ENCODE results near the gene FAM107B.

FAM107B gene

GRCh38 chr10:14549496-14549895 is 225.2 kb downstream of the FAM107B start:
- H3K27me3 ChIP-seq (ENCODE audit: insufficient read depth, low read length) = no peaks in the 10 kb centered on the region
- H3K4me1 ChIP-seq (ENCODE audit: insufficient read depth, low read length) = peaks cover 20% of the 10 kb centered on the region
- WGBS = 90% methylated on average over 6 of the region's 6 CpGs

GRCh38 chr10:14548970-14549369 is 225.7 kb downstream of the FAM107B start:
- Histone ChIP-seq H3K27ac (ENCODE audit: low read depth, low read length) (no peak overlapping the region), H3K4me3 (ENCODE audit: low read length) (no peak overlapping the region), H3K9ac (ENCODE audit: low read depth, low read length) (no peak overlapping the region), H3K4me1 (ENCODE audit: insufficient read depth, low read length) (peaks cover 15% of the 10 kb centered on the region), H3K27me3 (ENCODE audit: insufficient read depth, low read length) (no peaks in the 10 kb centered on the region), H3K36me3 (ENCODE audit: insufficient read depth, low read length) (no peaks in the 10 kb centered on the region), H3K9me3 (ENCODE audit: insufficient read depth, low read depth, low read length) (no peaks in the 10 kb centered on the region)
- 95% methylated on average over 3 of the region's 3 CpGs for WGBS

More at GRCh38 chr10:14549496-14549895, 225.2 kb downstream of the FAM107B start:
- H3K27ac ChIP-seq (ENCODE audit: low read depth, low read length) = no peak overlapping the region
- H3K9me3 ChIP-seq (ENCODE audit: insufficient read depth, low read depth, low read length) = no peaks in the 10 kb centered on the region
- no peak overlapping the region for H3K4me3 ChIP-seq (ENCODE audit: low read length)
- H3K36me3 ChIP-seq (ENCODE audit: insufficient read depth, low read length) = no peaks in the 10 kb centered on the region
- no peak overlapping the region for H3K9ac ChIP-seq (ENCODE audit: low read depth, low read length)

DNA sequence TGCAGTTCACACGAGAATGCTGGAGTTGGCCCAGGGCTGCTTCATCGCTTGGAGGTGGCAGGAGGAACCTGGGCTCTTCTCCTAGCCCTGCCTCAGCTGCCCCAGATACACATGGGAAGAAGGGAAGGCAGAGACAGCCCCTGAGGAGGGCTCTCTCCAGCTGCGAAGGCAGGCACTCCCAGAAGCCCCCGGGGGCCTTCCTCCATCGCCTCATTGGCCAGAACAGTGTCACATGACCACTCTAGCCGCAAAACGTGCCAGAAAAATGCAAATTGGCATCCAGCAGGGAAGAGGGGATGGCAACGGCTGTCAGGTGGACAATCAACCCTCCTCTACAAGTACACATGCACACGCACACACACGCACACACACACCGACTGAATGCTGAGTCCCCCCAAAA is 226.2 kb downstream of the FAM107B start:
- Histone ChIP-seq H3K4me3 (ENCODE audit: low read length) (no peak overlapping the region), H3K9ac (ENCODE audit: low read depth, low read length) (no peak overlapping the region)

DNA sequence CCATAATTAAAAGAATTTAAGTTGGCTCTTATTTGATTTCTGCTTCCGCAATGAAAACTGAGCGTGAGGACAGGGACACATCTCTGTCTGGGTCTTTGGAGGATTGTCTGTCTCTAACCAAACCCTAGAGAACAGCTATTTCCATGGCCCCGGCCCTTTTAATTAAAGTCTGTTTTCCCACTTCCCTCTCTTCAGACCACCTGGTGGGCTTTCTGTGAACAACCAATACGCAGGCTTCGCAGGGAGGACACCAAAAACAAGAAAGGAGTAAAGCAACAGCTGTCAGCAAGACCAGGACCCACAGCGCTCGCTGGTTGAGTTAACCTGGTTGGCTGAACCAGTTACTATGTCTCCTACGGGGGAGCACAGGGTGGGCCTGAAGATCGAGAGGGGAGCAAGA is 226.9 kb downstream of the FAM107B start:
- H3K27me3 ChIP-seq (ENCODE audit: insufficient read depth, low read length) = no peaks in the 10 kb centered on the region
- H3K4me3 ChIP-seq (ENCODE audit: low read length) = no peak overlapping the region
- no peak overlapping the region for H3K27ac ChIP-seq (ENCODE audit: low read depth, low read length)
- peaks cover 8% of the 10 kb centered on the region for H3K4me1 ChIP-seq (ENCODE audit: insufficient read depth, low read length)
- H3K9ac ChIP-seq (ENCODE audit: low read depth, low read length) = no peak overlapping the region
- WGBS = 73% methylated on average over 9 of the region's 9 CpGs
- no peaks in the 10 kb centered on the region for H3K36me3 ChIP-seq (ENCODE audit: insufficient read depth, low read length)
- no peaks in the 10 kb centered on the region for H3K9me3 ChIP-seq (ENCODE audit: insufficient read depth, low read depth, low read length)

More for the DNA sequence above, 226.2 kb downstream of the FAM107B start:
- Histone ChIP-seq H3K4me1 (ENCODE audit: insufficient read depth, low read length) (peaks cover 10% of the 10 kb centered on the region), H3K27me3 (ENCODE audit: insufficient read depth, low read length) (no peaks in the 10 kb centered on the region), H3K9me3 (ENCODE audit: insufficient read depth, low read depth, low read length) (no peaks in the 10 kb centered on the region), H3K36me3 (ENCODE audit: insufficient read depth, low read length) (no peaks in the 10 kb centered on the region), H3K27ac (ENCODE audit: low read depth, low read length) (no peak overlapping the region)
- whole genome bisulfite sequencing = 82% methylated on average over 11 of the region's 11 CpGs

- 91% methylated on average over 4 of the region's 4 CpGs for WGBS
- peaks cover 8% of the 10 kb centered on the region for H3K4me1 ChIP-seq (ENCODE audit: insufficient read depth, low read length)
- H3K27ac ChIP-seq (ENCODE audit: low read depth, low read length) = no peak overlapping the region
- no peak overlapping the region for H3K9ac ChIP-seq (ENCODE audit: low read depth, low read length)
- H3K9me3 ChIP-seq (ENCODE audit: insufficient read depth, low read depth, low read length) = no peaks in the 10 kb centered on the region
- no peaks in the 10 kb centered on the region for H3K27me3 ChIP-seq (ENCODE audit: insufficient read depth, low read length)
- no peaks in the 10 kb centered on the region for H3K36me3 ChIP-seq (ENCODE audit: insufficient read depth, low read length)
- H3K4me3 ChIP-seq (ENCODE audit: low read length) = no peak overlapping the region
Measured at GRCh38 chr10:14545827-14546226, 228.9 kb downstream of the FAM107B start.

DNA sequence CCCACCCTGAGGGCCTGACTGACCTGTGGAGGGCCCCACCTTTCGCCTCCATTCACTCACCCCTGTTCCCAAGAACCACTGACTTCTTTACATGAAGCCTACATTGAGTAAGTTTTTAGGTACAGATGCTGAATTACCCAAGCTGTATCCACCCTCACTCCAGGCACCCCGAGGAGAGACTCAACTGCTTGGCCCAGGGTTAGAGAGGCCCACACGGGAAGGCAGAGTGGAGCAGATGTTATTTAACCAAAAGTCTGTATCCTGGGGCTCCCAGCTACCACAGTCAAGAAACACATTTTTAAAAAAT is 230.8 kb downstream of the FAM107B start:
- H3K9ac ChIP-seq (ENCODE audit: low read depth, low read length) = no peak overlapping the region
- H3K9me3 ChIP-seq (ENCODE audit: insufficient read depth, low read depth, low read length) = no peaks in the 10 kb centered on the region
- no peaks in the 10 kb centered on the region for H3K27me3 ChIP-seq (ENCODE audit: insufficient read depth, low read length)
- H3K27ac ChIP-seq (ENCODE audit: low read depth, low read length) = no peak overlapping the region
- no peak overlapping the region for H3K4me3 ChIP-seq (ENCODE audit: low read length)
- peaks cover 8% of the 10 kb centered on the region for H3K4me1 ChIP-seq (ENCODE audit: insufficient read depth, low read length)
- WGBS = 92% methylated on average over 3 of the region's 3 CpGs
- no peaks in the 10 kb centered on the region for H3K36me3 ChIP-seq (ENCODE audit: insufficient read depth, low read length)

DNA sequence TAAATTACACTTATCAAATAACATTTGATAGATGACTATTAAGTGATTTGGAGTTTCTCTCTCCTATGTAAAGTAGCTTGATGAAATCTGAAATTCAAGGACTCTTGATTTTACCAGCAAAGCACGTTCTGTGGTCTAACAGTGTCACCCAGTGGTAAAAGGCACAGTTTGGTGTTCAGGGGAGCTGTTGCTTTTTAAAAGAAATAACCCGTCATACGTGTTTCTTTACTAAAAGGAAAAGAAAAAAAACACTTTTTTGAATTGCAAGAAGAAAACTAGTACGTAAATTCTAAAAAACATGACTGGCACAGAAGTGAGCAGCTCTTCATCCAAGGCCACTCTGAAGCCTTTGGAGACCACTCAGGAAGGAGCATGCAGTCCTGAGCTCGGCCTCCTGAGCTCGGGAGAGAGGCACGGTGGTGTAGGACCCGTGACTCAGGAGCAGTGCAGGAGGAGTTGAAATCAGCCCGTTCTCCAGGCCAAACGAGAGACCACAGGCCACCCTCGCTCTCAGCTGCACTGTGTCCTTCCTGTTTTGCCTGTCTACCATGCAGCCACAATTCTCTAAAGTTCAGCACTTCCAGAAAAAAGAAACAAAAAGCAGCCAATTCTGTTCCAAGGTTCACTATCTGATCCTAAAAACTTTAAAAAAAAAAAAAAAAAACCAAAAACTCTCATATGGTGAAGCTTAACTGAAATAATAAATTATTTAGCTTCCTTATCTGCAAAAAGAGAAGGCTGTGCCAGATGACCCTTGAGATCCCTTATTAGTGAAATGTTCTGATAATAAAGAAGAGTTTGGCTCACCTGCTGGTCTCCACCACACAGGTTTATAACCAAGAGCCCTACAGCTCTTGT is 231.4 kb downstream of the FAM107B start:
- 77% methylated on average over 11 of the region's 11 CpGs for WGBS
- Histone ChIP-seq H3K27ac (ENCODE audit: low read depth, low read length) (no peak overlapping the region), H3K9ac (ENCODE audit: low read depth, low read length) (no peak overlapping the region), H3K4me1 (ENCODE audit: insufficient read depth, low read length) (peaks cover 7% of the 10 kb centered on the region), H3K27me3 (ENCODE audit: insufficient read depth, low read length) (no peaks in the 10 kb centered on the region), H3K36me3 (ENCODE audit: insufficient read depth, low read length) (no peaks in the 10 kb centered on the region), H3K9me3 (ENCODE audit: insufficient read depth, low read depth, low read length) (no peaks in the 10 kb centered on the region), H3K4me3 (ENCODE audit: low read length) (no peak overlapping the region)

- Histone ChIP-seq H3K9ac (ENCODE audit: low read depth, low read length) (no peak overlapping the region), H3K27ac (ENCODE audit: low read depth, low read length) (no peak overlapping the region), H3K27me3 (ENCODE audit: insufficient read depth, low read length) (no peaks in the 10 kb centered on the region), H3K4me3 (ENCODE audit: low read length) (no peak overlapping the region), H3K36me3 (ENCODE audit: insufficient read depth, low read length) (no peaks in the 10 kb centered on the region), H3K9me3 (ENCODE audit: insufficient read depth, low read depth, low read length) (no peaks in the 10 kb centered on the region), H3K4me1 (ENCODE audit: insufficient read depth, low read length) (no peaks in the 10 kb centered on the region)
- 91% methylated on average over 9 of the region's 9 CpGs for WGBS
Measured at GRCh38 chr10:14541379-14541778, 233.3 kb downstream of the FAM107B start.

DNA sequence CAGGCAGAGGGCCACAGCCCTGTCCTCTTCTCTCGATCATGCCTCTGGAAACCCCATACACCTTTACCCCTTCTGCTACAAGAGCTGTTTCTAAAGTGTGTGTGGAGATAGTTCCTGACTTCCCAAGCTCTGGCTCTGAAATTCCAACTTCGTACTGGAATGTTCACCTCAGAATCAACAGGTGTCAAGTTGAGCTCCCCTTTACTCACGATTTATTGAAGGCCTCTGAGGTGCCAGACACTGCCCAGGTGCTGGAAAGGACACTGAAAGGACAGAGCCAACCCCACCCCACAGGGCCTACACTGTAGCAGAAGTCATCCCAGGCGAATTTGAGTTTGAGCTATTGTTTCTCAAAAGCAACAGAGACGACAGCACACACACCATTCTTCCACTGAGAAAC is 234.1 kb downstream of the FAM107B start:
- no peaks in the 10 kb centered on the region for H3K4me1 ChIP-seq (ENCODE audit: insufficient read depth, low read length)
- no peaks in the 10 kb centered on the region for H3K27me3 ChIP-seq (ENCODE audit: insufficient read depth, low read length)
- H3K36me3 ChIP-seq (ENCODE audit: insufficient read depth, low read length) = no peaks in the 10 kb centered on the region
- no peaks in the 10 kb centered on the region for H3K9me3 ChIP-seq (ENCODE audit: insufficient read depth, low read depth, low read length)
- H3K4me3 ChIP-seq (ENCODE audit: low read length) = no peak overlapping the region
- H3K27ac ChIP-seq (ENCODE audit: low read depth, low read length) = no peak overlapping the region
- WGBS = 90% methylated on average over 5 of the region's 5 CpGs
- no peak overlapping the region for H3K9ac ChIP-seq (ENCODE audit: low read depth, low read length)

GRCh38 chr10:14540062-14540461 is 234.6 kb downstream of the FAM107B start:
- Histone ChIP-seq H3K36me3 (ENCODE audit: insufficient read depth, low read length) (no peaks in the 10 kb centered on the region), H3K27me3 (ENCODE audit: insufficient read depth, low read length) (no peaks in the 10 kb centered on the region), H3K4me1 (ENCODE audit: insufficient read depth, low read length) (no peaks in the 10 kb centered on the region), H3K4me3 (ENCODE audit: low read length) (no peak overlapping the region), H3K9ac (ENCODE audit: low read depth, low read length) (no peak overlapping the region), H3K27ac (ENCODE audit: low read depth, low read length) (no peak overlapping the region), H3K9me3 (ENCODE audit: insufficient read depth, low read depth, low read length) (no peaks in the 10 kb centered on the region)
- 69% methylated on average over 3 of the region's 3 CpGs for WGBS

- H3K36me3 ChIP-seq (ENCODE audit: insufficient read depth, low read length) = no peaks in the 10 kb centered on the region
- no peak overlapping the region for H3K9ac ChIP-seq (ENCODE audit: low read depth, low read length)
- H3K9me3 ChIP-seq (ENCODE audit: insufficient read depth, low read depth, low read length) = no peaks in the 10 kb centered on the region
- no peak overlapping the region for H3K4me3 ChIP-seq (ENCODE audit: low read length)
- no peaks in the 10 kb centered on the region for H3K4me1 ChIP-seq (ENCODE audit: insufficient read depth, low read length)
- H3K27me3 ChIP-seq (ENCODE audit: insufficient read depth, low read length) = no peaks in the 10 kb centered on the region
- no peak overlapping the region for H3K27ac ChIP-seq (ENCODE audit: low read depth, low read length)
Measured at GRCh38 chr10:14539176-14539575, 235.5 kb downstream of the FAM107B start.
